HG02981 (cell line): ENCODE results near the gene HYPK.
"Not testable (repeated sequence)": the region's sequence is repeated elsewhere in the genome, so short reads cannot be mapped to it uniquely, and the experiment has no call there.

Source experiments
- ATAC-seq: cut with Tn5 transposase; IDR thresholded peaks from one replicate; pipeline ENCODE4 v1.9.1; 2021; ENCODE audit warnings: mild to moderate bottlenecking, moderate library complexity; ENCODE audit not compliant: unreplicated experiment

The HYPK gene

GRCh38 chr15:43832485-43832884 lies 32.1 kb downstream of the HYPK start:
- ATAC-seq: not testable (repeated sequence)

GRCh38 chr15:43845421-43845820 lies 45.0 kb downstream of the HYPK start:
- ATAC-seq: no peak

GRCh38 chr15:43851251-43851650 lies 50.9 kb downstream of the HYPK start:
- no peak for ATAC-seq

GRCh38 chr15:43852607-43853006 lies 52.2 kb downstream of the HYPK start:
- no peak for ATAC-seq
